Measurements from ENCODE around the gene RGS9BP. TPM values are rescaled to one million over a fixed set of nuclear protein-coding genes. Genes with fewer than 3 reads are reported as not detected.
"Not testable (repeated sequence)": the region's sequence is repeated elsewhere in the genome, so short reads cannot be mapped to it uniquely, and the experiment has no call there.

RGS9BP gene
- total RNA-seq, 1 donor from 2014 or later = 0.18 TPM

GRCh38 chr19:32709032-32709431 is 33.4 kb downstream of the RGS9BP start:
- no peak overlapping the region for H3K4me3 Mint-ChIP-seq (ENCODE audit: unreplicated experiment)
- H3K9me3 Mint-ChIP-seq (ENCODE audit: unreplicated experiment) = peaks cover 1% of the 10 kb centered on the region
- Histone ChIP-seq H2AFZ (ENCODE audit: low read depth, low read length) (no peak overlapping the region), H3K4me2 (ENCODE audit: low read length) (no peak overlapping the region), H3K4me1 (ENCODE audit: insufficient read depth, low read length) (no peaks in the 10 kb centered on the region), H4K20me1 (ENCODE audit: insufficient read depth, low read length) (peaks cover 15% of the 10 kb centered on the region), H3K36me3 (ENCODE audit: insufficient read depth, low read length) (peaks cover 3% of the 10 kb centered on the region), H3K9me3 (ENCODE audit: insufficient read depth, low read depth, low read length) (no peaks in the 10 kb centered on the region), H3K27ac (ENCODE audit: low read depth, low read length) (no peak overlapping the region), H3K79me2 (ENCODE audit: insufficient read depth, low read length) (peaks cover 10% of the 10 kb centered on the region), H3K9ac (ENCODE audit: low read length) (no peak overlapping the region), H3K27me3 (ENCODE audit: insufficient read depth, low read length) (no peaks in the 10 kb centered on the region), H3K4me3 (ENCODE audit: insufficient read depth, low read depth, low read length) (no peak overlapping the region)
- no peak for FAIRE-seq
- no peak for DNase-seq (ENCODE audit: low read depth)
- H3K27me3 Mint-ChIP-seq (ENCODE audit: low read depth, unreplicated experiment) = no peaks in the 10 kb centered on the region
- no peaks in the 10 kb centered on the region for H3K4me1 Mint-ChIP-seq (ENCODE audit: low read depth, unreplicated experiment)
- H3K27ac Mint-ChIP-seq (ENCODE audit: unreplicated experiment) = no peak overlapping the region
- no peak for TF ChIP-seq CTCF (IDR thresholded peaks at IDR 0.05; ENCODE audit: insufficient read depth, low read depth, low read length)
- TF ChIP-seq EZH2 (IDR thresholded peaks at IDR 0.05; ENCODE audit: insufficient read depth, low read length) = no peak
- peaks cover 6% of the 10 kb centered on the region for H3K36me3 Mint-ChIP-seq (ENCODE audit: low read depth, unreplicated experiment)

GRCh38 chr19:32711747-32712146 is 36.1 kb downstream of the RGS9BP start:
- H3K27me3 ChIP-seq (ENCODE audit: insufficient read depth, low read length) = no peaks in the 10 kb centered on the region
- H4K20me1 ChIP-seq (ENCODE audit: insufficient read depth, low read length) = peaks cover 14% of the 10 kb centered on the region
- H3K4me2 ChIP-seq (ENCODE audit: low read length) = no peak overlapping the region
- no peak for DNase-seq (ENCODE audit: low read depth)
- no peaks in the 10 kb centered on the region for H3K27me3 Mint-ChIP-seq (ENCODE audit: low read depth, unreplicated experiment)
- no peak overlapping the region for H3K9ac ChIP-seq (ENCODE audit: low read length)
- no peaks in the 10 kb centered on the region for H3K4me1 Mint-ChIP-seq (ENCODE audit: low read depth, unreplicated experiment)
- H3K36me3 ChIP-seq (ENCODE audit: insufficient read depth, low read length) = peaks cover 3% of the 10 kb centered on the region
- peaks cover 3% of the 10 kb centered on the region for H3K36me3 Mint-ChIP-seq (ENCODE audit: low read depth, unreplicated experiment)
- H3K4me3 ChIP-seq (ENCODE audit: insufficient read depth, low read depth, low read length) = no peak overlapping the region
- H2AFZ ChIP-seq (ENCODE audit: low read depth, low read length) = no peak overlapping the region
- no peaks in the 10 kb centered on the region for H3K9me3 Mint-ChIP-seq (ENCODE audit: unreplicated experiment)
- FAIRE-seq = no peak
- no peaks in the 10 kb centered on the region for H3K4me1 ChIP-seq (ENCODE audit: insufficient read depth, low read length)
- no peak overlapping the region for H3K27ac Mint-ChIP-seq (ENCODE audit: unreplicated experiment)
- TF ChIP-seq CTCF (IDR thresholded peaks at IDR 0.05; ENCODE audit: insufficient read depth, low read depth, low read length) = no peak
- TF ChIP-seq EZH2 (IDR thresholded peaks at IDR 0.05; ENCODE audit: insufficient read depth, low read length) = no peak
- no peak overlapping the region for H3K27ac ChIP-seq (ENCODE audit: low read depth, low read length)
- peaks cover 9% of the 10 kb centered on the region for H3K79me2 ChIP-seq (ENCODE audit: insufficient read depth, low read length)
- no peaks in the 10 kb centered on the region for H3K9me3 ChIP-seq (ENCODE audit: insufficient read depth, low read depth, low read length)
- H3K4me3 Mint-ChIP-seq (ENCODE audit: unreplicated experiment) = no peak overlapping the region

- H3K4me2 ChIP-seq (ENCODE audit: low read length); H3K9me3 Mint-ChIP-seq (ENCODE audit: unreplicated experiment); H3K27ac Mint-ChIP-seq (ENCODE audit: unreplicated experiment); H3K4me3 Mint-ChIP-seq (ENCODE audit: unreplicated experiment); H3K4me3 ChIP-seq (ENCODE audit: insufficient read depth, low read depth, low read length); H3K9me3 ChIP-seq (ENCODE audit: insufficient read depth, low read depth, low read length); H3K9ac ChIP-seq (ENCODE audit: low read length); H3K27me3 ChIP-seq (ENCODE audit: insufficient read depth, low read length); DNase-seq (ENCODE audit: low read depth); FAIRE-seq; H3K27me3 Mint-ChIP-seq (ENCODE audit: low read depth, unreplicated experiment); H4K20me1 ChIP-seq (ENCODE audit: insufficient read depth, low read length); H3K79me2 ChIP-seq (ENCODE audit: insufficient read depth, low read length); H3K36me3 ChIP-seq (ENCODE audit: insufficient read depth, low read length); H3K36me3 Mint-ChIP-seq (ENCODE audit: low read depth, unreplicated experiment); H3K4me1 Mint-ChIP-seq (ENCODE audit: low read depth, unreplicated experiment); H2AFZ ChIP-seq (ENCODE audit: low read depth, low read length); H3K4me1 ChIP-seq (ENCODE audit: insufficient read depth, low read length); H3K27ac ChIP-seq (ENCODE audit: low read depth, low read length): not testable (repeated sequence)
Observed at GRCh38 chr19:32716203-32716602, 40.6 kb downstream of the RGS9BP start.

Data from astrocyte (in vitro differentiated cells and primary cell).